Measurements from ENCODE around the gene DGKD.

DGKD gene

GRCh38 chr2:233456934-233457333 is 102.6 kb downstream of the DGKD start:
- Histone ChIP-seq H3K27ac (no peak overlapping the region), H3K9ac (no peak overlapping the region), H3K4me3 (IDR thresholded peaks at IDR 0.05; ENCODE audit: insufficient read depth, low read depth, low read length) (no peak overlapping the region), H2AFZ (ENCODE audit: low read depth) (no peak overlapping the region), H3K27me3 (ENCODE audit: insufficient read depth, low read depth) (no peaks in the 10 kb centered on the region), H3K4me1 (ENCODE audit: low read depth, poor library complexity, severe bottlenecking) (no peaks in the 10 kb centered on the region), H3K79me2 (ENCODE audit: insufficient read depth, low read depth) (no peaks in the 10 kb centered on the region), H3K36me3 (ENCODE audit: insufficient read depth) (no peaks in the 10 kb centered on the region), H4K20me1 (ENCODE audit: insufficient read depth) (no peaks in the 10 kb centered on the region), H3K4me2 (no peak overlapping the region)
- no peak for TF ChIP-seq CTCF (conservative IDR thresholded peaks at IDR 0.05; ENCODE audit: low read depth, low read length)

- H3K4me2 ChIP-seq, result no peak overlapping the region
- H4K20me1 ChIP-seq (ENCODE audit: insufficient read depth), result no peaks in the 10 kb centered on the region
- no peak overlapping the region for H3K4me3 ChIP-seq (IDR thresholded peaks at IDR 0.05; ENCODE audit: insufficient read depth, low read depth, low read length)
- H3K4me1 ChIP-seq (ENCODE audit: low read depth, poor library complexity, severe bottlenecking), result no peaks in the 10 kb centered on the region
- no peak for TF ChIP-seq CTCF (conservative IDR thresholded peaks at IDR 0.05; ENCODE audit: low read depth, low read length)
- no peak overlapping the region for H3K9ac ChIP-seq
- no peak overlapping the region for H3K27ac ChIP-seq
- H2AFZ ChIP-seq (ENCODE audit: low read depth), result no peak overlapping the region
- H3K36me3 ChIP-seq (ENCODE audit: insufficient read depth), result no peaks in the 10 kb centered on the region
- H3K79me2 ChIP-seq (ENCODE audit: insufficient read depth, low read depth), result no peaks in the 10 kb centered on the region
- H3K27me3 ChIP-seq (ENCODE audit: insufficient read depth, low read depth), result no peaks in the 10 kb centered on the region
Measured at GRCh38 chr2:233457356-233457755, 103.1 kb downstream of the DGKD start.

- no peak overlapping the region for H3K4me3 ChIP-seq (IDR thresholded peaks at IDR 0.05; ENCODE audit: insufficient read depth, low read depth, low read length)
- H3K4me1 ChIP-seq (ENCODE audit: low read depth, poor library complexity, severe bottlenecking), result no peaks in the 10 kb centered on the region
- no peaks in the 10 kb centered on the region for H3K27me3 ChIP-seq (ENCODE audit: insufficient read depth, low read depth)
- no peak overlapping the region for H3K9ac ChIP-seq
- no peak overlapping the region for H2AFZ ChIP-seq (ENCODE audit: low read depth)
- no peak overlapping the region for H3K4me2 ChIP-seq
- H3K79me2 ChIP-seq (ENCODE audit: insufficient read depth, low read depth), result no peaks in the 10 kb centered on the region
- H3K27ac ChIP-seq, result no peak overlapping the region
- H3K36me3 ChIP-seq (ENCODE audit: insufficient read depth), result no peaks in the 10 kb centered on the region
- H4K20me1 ChIP-seq (ENCODE audit: insufficient read depth), result no peaks in the 10 kb centered on the region
- no peak for TF ChIP-seq CTCF (conservative IDR thresholded peaks at IDR 0.05; ENCODE audit: low read depth, low read length)
Measured at GRCh38 chr2:233458031-233458610, 103.8 kb downstream of the DGKD start.

GRCh38 chr2:233458826-233459225 is 104.5 kb downstream of the DGKD start:
- Histone ChIP-seq H3K9ac (no peak overlapping the region), H3K4me1 (ENCODE audit: low read depth, poor library complexity, severe bottlenecking) (no peaks in the 10 kb centered on the region), H3K4me2 (no peak overlapping the region), H3K4me3 (IDR thresholded peaks at IDR 0.05; ENCODE audit: insufficient read depth, low read depth, low read length) (no peak overlapping the region), H3K27me3 (ENCODE audit: insufficient read depth, low read depth) (no peaks in the 10 kb centered on the region), H3K79me2 (ENCODE audit: insufficient read depth, low read depth) (no peaks in the 10 kb centered on the region), H4K20me1 (ENCODE audit: insufficient read depth) (no peaks in the 10 kb centered on the region), H3K27ac (no peak overlapping the region), H3K36me3 (ENCODE audit: insufficient read depth) (no peaks in the 10 kb centered on the region), H2AFZ (ENCODE audit: low read depth) (no peak overlapping the region)
- TF ChIP-seq CTCF (conservative IDR thresholded peaks at IDR 0.05; ENCODE audit: low read depth, low read length), result no peak

Data from KMS-11 (cell line).